Measurements from ENCODE around the gene TAP2. TPM values are rescaled to one million over a fixed set of nuclear protein-coding genes. Genes with fewer than 3 reads are reported as not detected.

The TAP2 gene
- total RNA-seq: 1 to 10 TPM; 2.5 to 7.1 (median 4.1) TPM

DNA sequence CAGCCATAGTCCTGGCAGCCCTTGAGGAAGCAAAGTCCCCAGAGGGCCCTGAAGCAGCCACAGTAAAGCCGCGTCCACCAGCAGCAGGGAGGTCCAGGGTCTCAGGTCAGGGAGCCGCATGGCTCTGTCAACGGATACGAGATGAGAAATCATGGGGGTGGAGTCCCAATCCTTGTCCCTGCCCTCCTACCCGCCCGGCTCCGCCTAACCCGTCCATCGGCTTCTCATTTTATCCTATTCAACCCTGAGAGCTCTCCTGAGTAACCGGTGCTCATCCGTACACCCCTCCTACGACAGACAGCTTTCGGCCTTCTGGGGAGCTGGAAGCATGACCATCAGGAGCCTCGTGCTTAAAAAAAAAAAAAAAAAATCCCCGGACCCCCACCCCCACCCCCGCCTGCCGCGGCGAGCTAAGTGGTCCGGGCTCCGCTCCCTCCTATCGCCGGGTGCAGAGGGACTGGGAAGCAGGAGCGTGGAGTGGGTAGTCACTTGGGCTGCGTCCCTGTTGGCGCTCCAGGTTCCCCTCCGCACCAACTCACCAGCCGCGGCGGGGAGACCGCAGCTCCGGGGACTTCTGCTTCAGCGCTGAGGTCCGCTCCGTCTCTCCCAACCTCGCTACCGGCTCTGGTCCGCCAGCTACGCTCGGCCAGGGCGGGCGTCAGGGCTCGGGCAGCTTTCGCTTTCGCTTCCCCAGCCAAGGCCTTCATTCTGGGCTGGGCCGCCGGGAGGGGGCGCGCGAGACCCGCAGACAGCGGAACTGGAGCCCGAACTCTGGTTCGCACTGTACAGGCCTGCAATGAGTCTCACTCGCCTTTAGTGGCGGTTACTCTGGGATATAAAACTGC is at the start of gene TAP2:
TSS of gene TAP2 (minus strand) at position 626 of the 845 bp plus-strand sequence. CDS start at position 120, 506 bp downstream.
- peak; percentile 24 to 44 for TF ChIP-seq POLR2A (IDR thresholded peaks at IDR 0.05)
- peak; percentile 97 to 98 (median 98) for TF ChIP-seq CTCF (IDR thresholded peaks at IDR 0.05 in 4 of 5, conservative IDR thresholded peaks at IDR 0.05 in 1 of 5)
- H3K27me3 ChIP-seq: no peaks in the 10 kb centered on the region
- in situ Hi-C loops (cut with MboI; ENCODE audit: low sequenced_read_pairs in 4 of 4) (no loop called here), intact Hi-C loops (cut with DNase I; ENCODE audit: low total_unique reads) (loop anchor here (1.0 kb wide), 2 partner anchors 16 to 30 kb away; partner anchors contain the start of gene PSMB9)
- H3K9me3 ChIP-seq: no peaks in the 10 kb centered on the region
- peaks cover 0 to 6% of the 10 kb centered on the region in 2 donors for H3K36me3 ChIP-seq
- H3K27ac ChIP-seq: peak within 1 kb of the TSS; percentile 84 to 90 (median 90)
- ATAC-seq (peak; percentile 91 to 95), DNase-seq (peak; percentile 87 to 92)
- H3K4me1 ChIP-seq: peaks cover 7% of the 10 kb centered on the region in 2 donors
- peak within 1 kb of the TSS; percentile 66 to 86 (median 80) for H3K4me3 ChIP-seq

GRCh38 chr6:32887616-32888015 is 49.1 kb upstream of the TAP2 start:
- no peak for ATAC-seq
- intact Hi-C loops (cut with DNase I; ENCODE audit: low total_unique reads) (loop anchor here (5.0 kb wide), 1 partner anchor 45 kb away; no protein-coding TSS in a partner anchor), in situ Hi-C loops (cut with MboI; ENCODE audit: low sequenced_read_pairs in 4 of 4) (loop anchor here (5.0 to 25.0 kb wide), 4 partner anchors 47 to 100 kb away; no protein-coding TSS in a partner anchor)
- no peaks in the 10 kb centered on the region for H3K27me3 ChIP-seq
- no peaks in the 10 kb centered on the region for H3K9me3 ChIP-seq
- H3K4me3 ChIP-seq: no peak overlapping the region
- no peak for DNase-seq
- peaks cover 5 to 9% of the 10 kb centered on the region in 2 donors for H3K4me1 ChIP-seq
- no peaks in the 10 kb centered on the region for H3K36me3 ChIP-seq
- TF ChIP-seq POLR2A (IDR thresholded peaks at IDR 0.05): no peak
- TF ChIP-seq CTCF (IDR thresholded peaks at IDR 0.05 in 4 of 5, conservative IDR thresholded peaks at IDR 0.05 in 1 of 5): no peak
- no peak overlapping the region for H3K27ac ChIP-seq

GRCh38 chr6:32886681-32887383 is 48.3 kb upstream of the TAP2 start:
- H3K4me1 ChIP-seq: peaks cover 5 to 9% of the 10 kb centered on the region in 2 donors
- H3K36me3 ChIP-seq: no peaks in the 10 kb centered on the region
- no peak for DNase-seq
- no peaks in the 10 kb centered on the region for H3K9me3 ChIP-seq
- ATAC-seq: no peak
- intact Hi-C loops (cut with DNase I; ENCODE audit: low total_unique reads): loop anchor here (1.0 to 5.0 kb wide), 2 partner anchors 45 to 65 kb away; no protein-coding TSS in a partner anchor
- H3K4me3 ChIP-seq: no peak overlapping the region
- peak overlapping the region in 1 of 4 donors; percentile 8 for H3K27ac ChIP-seq
- no peak for TF ChIP-seq POLR2A (IDR thresholded peaks at IDR 0.05)
- no peak for TF ChIP-seq CTCF (IDR thresholded peaks at IDR 0.05 in 4 of 5, conservative IDR thresholded peaks at IDR 0.05 in 1 of 5)
- in situ Hi-C loops (cut with MboI; ENCODE audit: low sequenced_read_pairs in 4 of 4): loop anchor here (5.0 to 25.0 kb wide), 4 partner anchors 48 to 100 kb away; no protein-coding TSS in a partner anchor
- H3K27me3 ChIP-seq: no peaks in the 10 kb centered on the region

DNA sequence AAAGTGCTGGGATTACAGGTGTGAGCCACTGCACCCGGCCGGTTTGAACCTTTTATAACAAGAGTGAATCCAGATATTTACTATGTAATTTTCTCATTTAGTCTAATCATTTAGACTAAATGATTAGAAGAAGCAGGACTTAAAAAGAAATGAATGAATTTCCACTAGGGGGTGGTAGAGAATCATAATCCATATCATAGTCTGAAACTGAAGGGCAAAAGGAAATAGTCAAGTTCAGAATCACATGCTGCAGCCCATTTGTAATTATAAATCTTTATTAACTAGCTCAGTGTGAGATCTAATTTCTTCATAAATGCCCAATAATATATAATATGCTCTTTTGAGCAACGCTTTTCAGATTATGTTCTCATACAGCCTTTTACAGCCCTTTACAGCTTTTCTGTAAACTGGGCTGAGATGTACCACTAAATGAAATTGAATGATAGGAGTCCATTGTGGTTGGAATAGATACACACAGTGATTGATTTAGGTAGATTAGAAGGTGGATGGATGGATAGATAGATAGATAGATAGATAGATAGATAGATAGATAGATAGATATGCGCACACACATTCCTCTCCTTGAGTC is 47.3 kb upstream of the TAP2 start:
- intact Hi-C loops (cut with DNase I; ENCODE audit: low total_unique reads): loop anchor here (1.0 to 5.0 kb wide), 3 partner anchors 47 to 100 kb away; no protein-coding TSS in a partner anchor
- Histone ChIP-seq H3K27me3 (no peaks in the 10 kb centered on the region), H3K4me3 (no peak overlapping the region), H3K9me3 (no peaks in the 10 kb centered on the region), H3K27ac (no peak overlapping the region), H3K4me1 (peaks cover 5 to 9% of the 10 kb centered on the region in 2 donors), H3K36me3 (no peaks in the 10 kb centered on the region)
- no peak for DNase-seq
- no peak for TF ChIP-seq POLR2A (IDR thresholded peaks at IDR 0.05)
- peak; percentile 49 to 76 (median 65) for TF ChIP-seq CTCF (IDR thresholded peaks at IDR 0.05 in 4 of 5, conservative IDR thresholded peaks at IDR 0.05 in 1 of 5)
- ATAC-seq: peak; percentile 43 to 51
- in situ Hi-C loops (cut with MboI; ENCODE audit: low sequenced_read_pairs in 4 of 4): loop anchor here (5.0 to 25.0 kb wide), 4 partner anchors 49 to 102 kb away; no protein-coding TSS in a partner anchor
